WTC11 (cell line): Measurements from ENCODE around the gene ZGPAT. TPM values are rescaled to one million over a fixed set of nuclear protein-coding genes. Genes with fewer than 3 reads are reported as not detected.
"Not testable (repeated sequence)": the region's sequence is repeated elsewhere in the genome, so short reads cannot be mapped to it uniquely, and the experiment has no call there.

Experiments
- ATAC-seq: fragments of 200-7000 bp; cut with Tn5 transposase; 2 replicates; pipeline ENCODE4 v1.10.0; 2021; ENCODE audit warnings: mild to moderate bottlenecking, moderate library complexity
- CTCF ChIA-PET: fragments of 300-600 bp; sonication (Branson Sonifier 250); formaldehyde crosslinking; loops from one replicate; lab custom pipeline; 2021; ENCODE audit warnings: antibody characterized with exemption; lab: Charles Lee
- POLR2A ChIA-PET: fragments of 350-600 bp; sonication (Branson Sonifier 250); formaldehyde crosslinking; loops from one replicate; lab custom pipeline; 2021; ENCODE audit warnings: antibody characterized with exemption; lab: Charles Lee
- DNase-seq: peaks from one replicate; pipeline ENCODE4 v3.0.0; 2021; ENCODE audit warnings: low spot score
- H3K27ac Mint-ChIP-seq: 2 replicates; pipeline ENCODE4 v1.8.0; 2021; ENCODE audit warnings: mixed read lengths
- H3K27me3 Mint-ChIP-seq: 2 replicates; pipeline ENCODE4 v1.8.0; 2021; ENCODE audit warnings: low read depth, mild to moderate bottlenecking, moderate library complexity, mixed read lengths
- H3K36me3 Mint-ChIP-seq: 2 replicates; pipeline ENCODE4 v1.8.0; 2021; ENCODE audit warnings: mixed read lengths
- H3K4me1 Mint-ChIP-seq: 2 replicates; pipeline ENCODE4 v1.8.0; 2022; ENCODE audit warnings: mixed read lengths
- H3K4me3 Mint-ChIP-seq: 2 replicates; pipeline ENCODE4 v1.8.0; 2021; ENCODE audit warnings: mild to moderate bottlenecking, moderate library complexity, mixed read lengths
- H3K9me3 Mint-ChIP-seq: 2 replicates; pipeline ENCODE4 v1.8.0; 2021; ENCODE audit warnings: mixed read lengths
- CBFB ChIP-seq: sonication (generic); formaldehyde crosslinking; IDR thresholded peaks from 2 replicates; pipeline ENCODE4 v1.8.1; 2022; ENCODE audit warnings: mild to moderate bottlenecking, low read depth, missing genetic modification reagents
- MYBL2 ChIP-seq: sonication (generic); formaldehyde crosslinking; IDR thresholded peaks from 2 replicates; pipeline ENCODE4 v1.8.1; 2023; ENCODE audit warnings: mild to moderate bottlenecking, moderate library complexity, missing genetic modification reagents
- RELA ChIP-seq: sonication (generic); formaldehyde crosslinking; IDR thresholded peaks from 2 replicates; pipeline ENCODE4 v1.8.1; 2022; ENCODE audit warnings: missing genetic modification reagents, mild to moderate bottlenecking, borderline replicate concordance
- SP1 ChIP-seq: sonication (generic); formaldehyde crosslinking; conservative IDR thresholded peaks from 2 replicates; pipeline ENCODE4 v1.8.1; 2022; ENCODE audit warnings: missing genetic modification reagents
- ZNF671 ChIP-seq: fragments of 250-450 bp; sonication (Bioruptor Pico); IDR thresholded peaks from 2 replicates; pipeline ENCODE4 v1.8.0; 2021; ENCODE audit warnings: mild to moderate bottlenecking
- total RNA-seq: library from RNA; stranded (reverse); gene quantifications from 3 replicates; pipeline ENCODE4 v1.2.3, GENCODE V29; 2021
- TF ChIP-seq, protein P1 (sequence below): fragments of 250-450 bp; sonication (Bioruptor Pico); IDR thresholded peaks from 2 replicates; pipeline ENCODE4 v1.9.0; 2021; ENCODE audit warnings: mild to moderate bottlenecking
- TF ChIP-seq, protein P2 (sequence below): sonication (generic); formaldehyde crosslinking; IDR thresholded peaks from 2 replicates; pipeline ENCODE4 v1.8.0; 2023; ENCODE audit warnings: missing genetic modification reagents, mild to moderate bottlenecking, borderline replicate concordance
- TF ChIP-seq, protein P3 (sequence below): sonication (generic); formaldehyde crosslinking; IDR thresholded peaks from 2 replicates; pipeline ENCODE4 v1.8.0; 2022; ENCODE audit warnings: mild to moderate bottlenecking, missing genetic modification reagents
- TF ChIP-seq, protein P4 (sequence below): sonication (generic); formaldehyde crosslinking; conservative IDR thresholded peaks from 2 replicates; pipeline ENCODE4 v1.8.1; 2023; ENCODE audit warnings: mild to moderate bottlenecking, low read depth, missing genetic modification reagents, moderate library complexity
- TF ChIP-seq, protein P5 (sequence below): sonication (generic); formaldehyde crosslinking; IDR thresholded peaks from 2 replicates; pipeline ENCODE4 v1.8.0; 2022; ENCODE audit warnings: missing genetic modification reagents
- TF ChIP-seq, protein P6 (sequence below): sonication (generic); formaldehyde crosslinking; IDR thresholded peaks from 2 replicates; pipeline ENCODE4 v1.8.1; 2022; ENCODE audit warnings: low read depth, missing genetic modification reagents, borderline replicate concordance

Gene ZGPAT
- total RNA-seq, 1 experiment from 2014 or later, result 28.3 TPM

GRCh38 chr20:63667858-63668257, 40.0 kb upstream of the ZGPAT start (continued):
- TF ChIP-seq, protein P1, sequence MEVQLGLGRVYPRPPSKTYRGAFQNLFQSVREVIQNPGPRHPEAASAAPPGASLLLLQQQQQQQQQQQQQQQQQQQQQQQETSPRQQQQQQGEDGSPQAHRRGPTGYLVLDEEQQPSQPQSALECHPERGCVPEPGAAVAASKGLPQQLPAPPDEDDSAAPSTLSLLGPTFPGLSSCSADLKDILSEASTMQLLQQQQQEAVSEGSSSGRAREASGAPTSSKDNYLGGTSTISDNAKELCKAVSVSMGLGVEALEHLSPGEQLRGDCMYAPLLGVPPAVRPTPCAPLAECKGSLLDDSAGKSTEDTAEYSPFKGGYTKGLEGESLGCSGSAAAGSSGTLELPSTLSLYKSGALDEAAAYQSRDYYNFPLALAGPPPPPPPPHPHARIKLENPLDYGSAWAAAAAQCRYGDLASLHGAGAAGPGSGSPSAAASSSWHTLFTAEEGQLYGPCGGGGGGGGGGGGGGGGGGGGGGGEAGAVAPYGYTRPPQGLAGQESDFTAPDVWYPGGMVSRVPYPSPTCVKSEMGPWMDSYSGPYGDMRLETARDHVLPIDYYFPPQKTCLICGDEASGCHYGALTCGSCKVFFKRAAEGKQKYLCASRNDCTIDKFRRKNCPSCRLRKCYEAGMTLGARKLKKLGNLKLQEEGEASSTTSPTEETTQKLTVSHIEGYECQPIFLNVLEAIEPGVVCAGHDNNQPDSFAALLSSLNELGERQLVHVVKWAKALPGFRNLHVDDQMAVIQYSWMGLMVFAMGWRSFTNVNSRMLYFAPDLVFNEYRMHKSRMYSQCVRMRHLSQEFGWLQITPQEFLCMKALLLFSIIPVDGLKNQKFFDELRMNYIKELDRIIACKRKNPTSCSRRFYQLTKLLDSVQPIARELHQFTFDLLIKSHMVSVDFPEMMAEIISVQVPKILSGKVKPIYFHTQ (CRISPR knock-in tag), result no peak
- TF ChIP-seq, protein P2, sequence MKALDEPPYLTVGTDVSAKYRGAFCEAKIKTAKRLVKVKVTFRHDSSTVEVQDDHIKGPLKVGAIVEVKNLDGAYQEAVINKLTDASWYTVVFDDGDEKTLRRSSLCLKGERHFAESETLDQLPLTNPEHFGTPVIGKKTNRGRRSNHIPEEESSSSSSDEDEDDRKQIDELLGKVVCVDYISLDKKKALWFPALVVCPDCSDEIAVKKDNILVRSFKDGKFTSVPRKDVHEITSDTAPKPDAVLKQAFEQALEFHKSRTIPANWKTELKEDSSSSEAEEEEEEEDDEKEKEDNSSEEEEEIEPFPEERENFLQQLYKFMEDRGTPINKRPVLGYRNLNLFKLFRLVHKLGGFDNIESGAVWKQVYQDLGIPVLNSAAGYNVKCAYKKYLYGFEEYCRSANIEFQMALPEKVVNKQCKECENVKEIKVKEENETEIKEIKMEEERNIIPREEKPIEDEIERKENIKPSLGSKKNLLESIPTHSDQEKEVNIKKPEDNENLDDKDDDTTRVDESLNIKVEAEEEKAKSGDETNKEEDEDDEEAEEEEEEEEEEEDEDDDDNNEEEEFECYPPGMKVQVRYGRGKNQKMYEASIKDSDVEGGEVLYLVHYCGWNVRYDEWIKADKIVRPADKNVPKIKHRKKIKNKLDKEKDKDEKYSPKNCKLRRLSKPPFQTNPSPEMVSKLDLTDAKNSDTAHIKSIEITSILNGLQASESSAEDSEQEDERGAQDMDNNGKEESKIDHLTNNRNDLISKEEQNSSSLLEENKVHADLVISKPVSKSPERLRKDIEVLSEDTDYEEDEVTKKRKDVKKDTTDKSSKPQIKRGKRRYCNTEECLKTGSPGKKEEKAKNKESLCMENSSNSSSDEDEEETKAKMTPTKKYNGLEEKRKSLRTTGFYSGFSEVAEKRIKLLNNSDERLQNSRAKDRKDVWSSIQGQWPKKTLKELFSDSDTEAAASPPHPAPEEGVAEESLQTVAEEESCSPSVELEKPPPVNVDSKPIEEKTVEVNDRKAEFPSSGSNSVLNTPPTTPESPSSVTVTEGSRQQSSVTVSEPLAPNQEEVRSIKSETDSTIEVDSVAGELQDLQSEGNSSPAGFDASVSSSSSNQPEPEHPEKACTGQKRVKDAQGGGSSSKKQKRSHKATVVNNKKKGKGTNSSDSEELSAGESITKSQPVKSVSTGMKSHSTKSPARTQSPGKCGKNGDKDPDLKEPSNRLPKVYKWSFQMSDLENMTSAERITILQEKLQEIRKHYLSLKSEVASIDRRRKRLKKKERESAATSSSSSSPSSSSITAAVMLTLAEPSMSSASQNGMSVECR (CRISPR knock-in tag), result no peak
- TF ChIP-seq, protein P3, sequence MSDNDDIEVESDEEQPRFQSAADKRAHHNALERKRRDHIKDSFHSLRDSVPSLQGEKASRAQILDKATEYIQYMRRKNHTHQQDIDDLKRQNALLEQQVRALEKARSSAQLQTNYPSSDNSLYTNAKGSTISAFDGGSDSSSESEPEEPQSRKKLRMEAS (CRISPR knock-in tag), result no peak
- TF ChIP-seq, protein P4, sequence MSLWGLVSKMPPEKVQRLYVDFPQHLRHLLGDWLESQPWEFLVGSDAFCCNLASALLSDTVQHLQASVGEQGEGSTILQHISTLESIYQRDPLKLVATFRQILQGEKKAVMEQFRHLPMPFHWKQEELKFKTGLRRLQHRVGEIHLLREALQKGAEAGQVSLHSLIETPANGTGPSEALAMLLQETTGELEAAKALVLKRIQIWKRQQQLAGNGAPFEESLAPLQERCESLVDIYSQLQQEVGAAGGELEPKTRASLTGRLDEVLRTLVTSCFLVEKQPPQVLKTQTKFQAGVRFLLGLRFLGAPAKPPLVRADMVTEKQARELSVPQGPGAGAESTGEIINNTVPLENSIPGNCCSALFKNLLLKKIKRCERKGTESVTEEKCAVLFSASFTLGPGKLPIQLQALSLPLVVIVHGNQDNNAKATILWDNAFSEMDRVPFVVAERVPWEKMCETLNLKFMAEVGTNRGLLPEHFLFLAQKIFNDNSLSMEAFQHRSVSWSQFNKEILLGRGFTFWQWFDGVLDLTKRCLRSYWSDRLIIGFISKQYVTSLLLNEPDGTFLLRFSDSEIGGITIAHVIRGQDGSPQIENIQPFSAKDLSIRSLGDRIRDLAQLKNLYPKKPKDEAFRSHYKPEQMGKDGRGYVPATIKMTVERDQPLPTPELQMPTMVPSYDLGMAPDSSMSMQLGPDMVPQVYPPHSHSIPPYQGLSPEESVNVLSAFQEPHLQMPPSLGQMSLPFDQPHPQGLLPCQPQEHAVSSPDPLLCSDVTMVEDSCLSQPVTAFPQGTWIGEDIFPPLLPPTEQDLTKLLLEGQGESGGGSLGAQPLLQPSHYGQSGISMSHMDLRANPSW (CRISPR knock-in tag), result no peak

DNA sequence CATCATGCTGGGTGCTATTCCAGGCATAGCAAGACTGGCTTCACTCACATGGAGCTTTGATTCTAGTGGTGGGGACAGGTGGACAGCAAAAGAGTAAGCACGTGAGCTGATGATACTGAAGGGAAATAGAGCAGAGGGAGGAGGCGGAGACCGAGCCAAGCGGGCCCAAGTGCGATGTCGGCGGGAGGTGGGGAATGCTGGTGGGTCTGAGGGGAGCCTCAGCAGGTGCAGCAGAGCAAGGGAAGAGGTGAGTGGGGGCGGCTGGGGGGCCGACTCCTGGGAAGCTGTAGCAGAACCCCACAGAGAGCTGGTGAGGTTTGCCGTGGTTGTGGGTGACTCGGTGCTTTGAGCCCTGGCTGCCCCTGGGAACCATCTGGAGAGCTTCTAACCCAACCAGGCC, 39.5 kb upstream of the ZGPAT start:
- Mint-ChIP-seq H3K36me3 (peaks cover 24% of the 10 kb centered on the region), H3K4me3 (no peak overlapping the region), H3K27ac (no peak overlapping the region), H3K4me1 (no peaks in the 10 kb centered on the region), H3K27me3 (no peaks in the 10 kb centered on the region), H3K9me3 (no peaks in the 10 kb centered on the region)
- ChIA-PET POLR2A (no interaction called here), CTCF (no interaction called here)
- DNase-seq (no peak), ATAC-seq (no peak)
- TF ChIP-seq CBFB (CRISPR knock-in tag) (no peak), ZNF671 (no peak), RELA (CRISPR knock-in tag) (no peak), SP1 (CRISPR knock-in tag) (no peak), MYBL2 (no peak)
- TF ChIP-seq, protein P5, sequence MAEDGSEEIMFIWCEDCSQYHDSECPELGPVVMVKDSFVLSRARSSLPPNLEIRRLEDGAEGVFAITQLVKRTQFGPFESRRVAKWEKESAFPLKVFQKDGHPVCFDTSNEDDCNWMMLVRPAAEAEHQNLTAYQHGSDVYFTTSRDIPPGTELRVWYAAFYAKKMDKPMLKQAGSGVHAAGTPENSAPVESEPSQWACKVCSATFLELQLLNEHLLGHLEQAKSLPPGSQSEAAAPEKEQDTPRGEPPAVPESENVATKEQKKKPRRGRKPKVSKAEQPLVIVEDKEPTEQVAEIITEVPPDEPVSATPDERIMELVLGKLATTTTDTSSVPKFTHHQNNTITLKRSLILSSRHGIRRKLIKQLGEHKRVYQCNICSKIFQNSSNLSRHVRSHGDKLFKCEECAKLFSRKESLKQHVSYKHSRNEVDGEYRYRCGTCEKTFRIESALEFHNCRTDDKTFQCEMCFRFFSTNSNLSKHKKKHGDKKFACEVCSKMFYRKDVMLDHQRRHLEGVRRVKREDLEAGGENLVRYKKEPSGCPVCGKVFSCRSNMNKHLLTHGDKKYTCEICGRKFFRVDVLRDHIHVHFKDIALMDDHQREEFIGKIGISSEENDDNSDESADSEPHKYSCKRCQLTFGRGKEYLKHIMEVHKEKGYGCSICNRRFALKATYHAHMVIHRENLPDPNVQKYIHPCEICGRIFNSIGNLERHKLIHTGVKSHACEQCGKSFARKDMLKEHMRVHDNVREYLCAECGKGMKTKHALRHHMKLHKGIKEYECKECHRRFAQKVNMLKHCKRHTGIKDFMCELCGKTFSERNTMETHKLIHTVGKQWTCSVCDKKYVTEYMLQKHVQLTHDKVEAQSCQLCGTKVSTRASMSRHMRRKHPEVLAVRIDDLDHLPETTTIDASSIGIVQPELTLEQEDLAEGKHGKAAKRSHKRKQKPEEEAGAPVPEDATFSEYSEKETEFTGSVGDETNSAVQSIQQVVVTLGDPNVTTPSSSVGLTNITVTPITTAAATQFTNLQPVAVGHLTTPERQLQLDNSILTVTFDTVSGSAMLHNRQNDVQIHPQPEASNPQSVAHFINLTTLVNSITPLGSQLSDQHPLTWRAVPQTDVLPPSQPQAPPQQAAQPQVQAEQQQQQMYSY (CRISPR knock-in tag), result no peak
- TF ChIP-seq, protein P6, sequence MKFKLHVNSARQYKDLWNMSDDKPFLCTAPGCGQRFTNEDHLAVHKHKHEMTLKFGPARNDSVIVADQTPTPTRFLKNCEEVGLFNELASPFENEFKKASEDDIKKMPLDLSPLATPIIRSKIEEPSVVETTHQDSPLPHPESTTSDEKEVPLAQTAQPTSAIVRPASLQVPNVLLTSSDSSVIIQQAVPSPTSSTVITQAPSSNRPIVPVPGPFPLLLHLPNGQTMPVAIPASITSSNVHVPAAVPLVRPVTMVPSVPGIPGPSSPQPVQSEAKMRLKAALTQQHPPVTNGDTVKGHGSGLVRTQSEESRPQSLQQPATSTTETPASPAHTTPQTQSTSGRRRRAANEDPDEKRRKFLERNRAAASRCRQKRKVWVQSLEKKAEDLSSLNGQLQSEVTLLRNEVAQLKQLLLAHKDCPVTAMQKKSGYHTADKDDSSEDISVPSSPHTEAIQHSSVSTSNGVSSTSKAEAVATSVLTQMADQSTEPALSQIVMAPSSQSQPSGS (CRISPR knock-in tag), result no peak

DNA sequence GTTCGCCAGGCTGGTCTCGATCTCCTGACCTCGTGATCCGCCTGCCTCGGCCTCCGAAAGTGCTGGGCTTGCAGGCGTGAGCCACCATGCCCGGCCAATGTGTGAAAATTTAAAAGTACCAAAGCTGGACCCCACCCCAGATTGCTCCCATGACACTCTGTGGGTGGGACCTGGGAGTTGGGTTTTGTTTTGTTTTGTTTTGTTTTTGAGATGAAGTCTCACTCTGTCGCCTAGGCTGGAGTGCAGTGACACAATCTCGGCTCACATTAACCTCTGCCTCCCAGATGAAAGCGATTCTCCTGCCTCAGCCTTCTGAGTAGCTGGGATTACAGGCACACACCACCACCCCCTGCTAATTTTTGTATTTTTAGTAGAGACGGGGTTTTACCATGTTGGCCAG, 36.1 kb upstream of the ZGPAT start:
- peaks cover 26% of the 10 kb centered on the region for H3K36me3 Mint-ChIP-seq
- H3K27me3 Mint-ChIP-seq, H3K4me3 Mint-ChIP-seq, DNase-seq, H3K27ac Mint-ChIP-seq, H3K9me3 Mint-ChIP-seq, POLR2A ChIA-PET, ATAC-seq, H3K4me1 Mint-ChIP-seq: not testable (repeated sequence)
- CTCF ChIA-PET, result interaction anchor here (1.4 kb wide), 1 partner anchor 67 kb away, joined by 3 read pairs; no protein-coding TSS in a partner anchor
